Uterus (tissue), 4 donors: ENCODE measurements around the gene UBA52. TPM values are rescaled to one million over a fixed set of nuclear protein-coding genes. Genes with fewer than 3 reads are reported as not detected.

Source experiments
- DNase-seq, 2 donors: peaks; one replicate each; pipeline ENCODE4 v3.0.0-alpha.2; 2019 to 2020
- H3K27ac ChIP-seq, 2 donors: fragments of 200-600 bp; sonication (generic); 1 replicate in 1 of 2; 2 replicates in 1 of 2; pipeline ENCODE4 v1.5.1; 2016 to 2018
- H3K27me3 ChIP-seq, 2 donors: fragments of 200-600 bp; sonication (generic); one replicate each; pipeline ENCODE4 v1.5.1; 2018 to 2019; ENCODE audit warnings: control low read depth in 1 of 2
- H3K36me3 ChIP-seq, 2 donors: fragments of 200-600 bp; sonication (generic); one replicate each; pipeline ENCODE4 v1.5.1; 2019; ENCODE audit warnings: control low read depth in 1 of 2
- H3K4me1 ChIP-seq, 2 donors: fragments of 200-600 bp; sonication (generic); one replicate each; pipeline ENCODE4 v1.5.1; 2018 to 2019; ENCODE audit warnings: control low read depth in 1 of 2
- H3K4me3 ChIP-seq, 2 donors: fragments of 200-600 bp; sonication (generic); 1 replicate in 1 of 2; 2 replicates in 1 of 2; pipeline ENCODE4 v1.5.1; 2018 to 2019; ENCODE audit warnings: mild to moderate bottlenecking in 1 of 2
- H3K9me3 ChIP-seq, 2 donors: fragments of 200-600 bp; sonication (generic); one replicate each; pipeline ENCODE4 v1.5.1; 2019; ENCODE audit warnings: control low read depth in 1 of 2
- POLR2A ChIP-seq, 2 donors: fragments of 450-650 bp; IDR thresholded peaks; one replicate each; pipeline ENCODE4 v1.6.1; 2016; ENCODE audit warnings: antibody characterized with exemption in 2 of 2, mild to moderate bottlenecking in 1 of 2, moderate library complexity in 1 of 2
- intact Hi-C: fragments of 100-400 bp; cut with DNase I; formaldehyde crosslinking; loops from one replicate; pipeline ENCODE4 v1.15.1; 2023; ENCODE audit warnings: low total_unique reads
- total RNA-seq, 4 donors: library from RNA; depleted of rRNA in 3 of 4; stranded (reverse); fragments of >200 nt in 3 of 4; gene quantifications; one replicate each; pipeline versions ENCODE4 v1.1.0 to v1.2.4, GENCODE V29; 2014 to 2023
- TF ChIP-seq, protein P1 (sequence below), 4 experiments: fragments of 200-600 bp in 2 of 4; fragments of 450-650 bp in 2 of 4; sonication (generic) in 2 of 4; IDR thresholded peaks; one replicate each; pipeline ENCODE4 v1.5.1; 2016 to 2019; ENCODE audit warnings: antibody characterized with exemption in 4 of 4, mild to moderate bottlenecking in 2 of 4, moderate library complexity in 1 of 4
- donor health status: DM: yes; HTN: yes; CAD: no.

UBA52 gene
- total RNA-seq, 4 donors from 2014 or later = 295 to 1,369 (median 721) TPM

DNA sequence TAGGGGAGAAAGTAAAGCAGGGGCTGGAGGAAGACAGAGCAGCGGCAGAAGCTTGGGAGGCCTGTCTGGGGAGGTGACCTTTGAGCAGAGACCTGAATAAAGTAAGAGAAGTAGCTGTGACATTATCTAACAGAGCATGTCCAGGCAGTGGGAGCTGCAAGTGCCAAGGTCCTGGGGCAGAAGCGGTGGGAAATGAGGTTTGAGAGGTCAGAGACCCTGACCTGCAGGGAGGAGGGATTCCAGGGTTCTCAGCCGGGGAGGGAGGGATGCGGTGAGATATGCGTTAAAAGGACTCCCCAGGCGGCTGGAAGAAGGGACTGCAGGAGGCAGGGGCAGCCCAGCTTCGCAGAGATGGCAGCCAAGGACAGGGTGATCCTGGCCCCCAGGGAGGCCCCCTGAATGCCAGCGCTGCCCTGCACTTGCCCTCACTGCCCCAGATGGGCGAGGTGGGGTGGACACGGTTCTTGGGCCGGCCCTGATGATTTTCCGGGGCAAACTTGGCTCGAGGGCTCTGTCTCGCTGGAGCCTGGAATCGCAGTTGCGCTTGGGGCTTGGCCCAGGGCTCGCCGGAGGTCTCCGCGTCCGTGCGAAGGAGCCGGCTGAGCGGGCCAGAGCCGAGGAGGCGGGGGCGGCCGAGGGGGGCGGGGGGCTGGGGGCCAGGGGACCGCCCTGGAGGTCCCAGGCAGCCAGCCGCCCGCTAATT, 31.7 kb downstream of the UBA52 start:
- peaks cover 17 to 31% of the 10 kb centered on the region in 2 donors for H3K27me3 ChIP-seq
- no peak overlapping the region for H3K27ac ChIP-seq
- TF ChIP-seq POLR2A (IDR thresholded peaks at IDR 0.05) = no peak
- TF ChIP-seq, protein P1, sequence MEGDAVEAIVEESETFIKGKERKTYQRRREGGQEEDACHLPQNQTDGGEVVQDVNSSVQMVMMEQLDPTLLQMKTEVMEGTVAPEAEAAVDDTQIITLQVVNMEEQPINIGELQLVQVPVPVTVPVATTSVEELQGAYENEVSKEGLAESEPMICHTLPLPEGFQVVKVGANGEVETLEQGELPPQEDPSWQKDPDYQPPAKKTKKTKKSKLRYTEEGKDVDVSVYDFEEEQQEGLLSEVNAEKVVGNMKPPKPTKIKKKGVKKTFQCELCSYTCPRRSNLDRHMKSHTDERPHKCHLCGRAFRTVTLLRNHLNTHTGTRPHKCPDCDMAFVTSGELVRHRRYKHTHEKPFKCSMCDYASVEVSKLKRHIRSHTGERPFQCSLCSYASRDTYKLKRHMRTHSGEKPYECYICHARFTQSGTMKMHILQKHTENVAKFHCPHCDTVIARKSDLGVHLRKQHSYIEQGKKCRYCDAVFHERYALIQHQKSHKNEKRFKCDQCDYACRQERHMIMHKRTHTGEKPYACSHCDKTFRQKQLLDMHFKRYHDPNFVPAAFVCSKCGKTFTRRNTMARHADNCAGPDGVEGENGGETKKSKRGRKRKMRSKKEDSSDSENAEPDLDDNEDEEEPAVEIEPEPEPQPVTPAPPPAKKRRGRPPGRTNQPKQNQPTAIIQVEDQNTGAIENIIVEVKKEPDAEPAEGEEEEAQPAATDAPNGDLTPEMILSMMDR (IDR thresholded peaks at IDR 0.05) = no peak
- peaks cover 0 to 19% of the 10 kb centered on the region in 2 donors for H3K4me1 ChIP-seq
- H3K9me3 ChIP-seq = no peaks in the 10 kb centered on the region
- DNase-seq = no peak
- intact Hi-C loops = no loop called here
- no peak overlapping the region for H3K4me3 ChIP-seq
- H3K36me3 ChIP-seq = no peaks in the 10 kb centered on the region

DNA sequence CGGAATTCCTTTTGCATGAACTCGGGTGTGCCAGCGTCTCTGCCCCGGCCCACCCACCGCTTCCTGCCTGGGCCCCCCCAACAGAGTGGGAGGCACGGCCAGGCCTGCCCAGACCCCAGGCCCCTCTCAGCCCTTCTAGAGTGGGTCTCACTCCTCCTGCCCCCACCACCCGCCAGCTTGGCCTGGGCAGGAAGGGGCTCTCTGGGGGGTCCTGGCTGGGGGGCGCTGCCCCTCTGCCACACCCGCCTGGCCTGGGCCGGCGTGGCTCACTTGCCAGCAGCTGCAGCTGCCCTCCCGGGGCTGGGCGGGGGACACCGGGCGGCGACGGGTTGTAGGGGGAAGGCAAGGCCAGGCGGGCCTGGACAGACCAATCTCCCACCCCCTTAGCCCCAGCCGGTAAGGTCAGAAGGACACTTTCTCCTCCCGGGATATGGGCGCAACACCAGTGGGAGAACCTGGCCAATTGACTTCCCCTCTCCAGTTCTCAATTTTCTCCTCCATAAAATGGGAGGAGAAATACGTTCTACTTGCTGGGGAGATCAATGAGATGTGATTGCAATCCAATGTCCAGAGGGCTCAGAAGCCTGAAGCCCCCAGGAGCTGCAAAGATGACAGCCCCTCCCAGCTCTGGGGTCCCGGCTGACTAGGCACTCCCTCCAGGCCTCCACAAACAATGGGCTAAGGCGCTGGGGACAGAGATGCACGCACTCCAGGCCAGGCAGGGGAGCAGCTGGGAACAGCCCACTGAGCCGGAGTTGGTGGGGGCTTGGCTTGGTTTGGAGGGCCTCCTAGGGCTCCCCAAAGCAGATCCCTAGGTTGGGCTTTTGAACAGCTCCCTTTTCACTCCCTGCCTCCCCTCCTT, 32.5 kb downstream of the UBA52 start:
- DNase-seq = no peak
- Histone ChIP-seq H3K27ac (no peak overlapping the region), H3K36me3 (no peaks in the 10 kb centered on the region), H3K4me1 (peaks cover 0 to 19% of the 10 kb centered on the region in 2 donors), H3K27me3 (peaks cover 21 to 31% of the 10 kb centered on the region in 2 donors), H3K4me3 (no peak overlapping the region), H3K9me3 (no peaks in the 10 kb centered on the region)
- intact Hi-C loops = no loop called here
- TF ChIP-seq, protein P1 (IDR thresholded peaks at IDR 0.05) = no peak

DNA sequence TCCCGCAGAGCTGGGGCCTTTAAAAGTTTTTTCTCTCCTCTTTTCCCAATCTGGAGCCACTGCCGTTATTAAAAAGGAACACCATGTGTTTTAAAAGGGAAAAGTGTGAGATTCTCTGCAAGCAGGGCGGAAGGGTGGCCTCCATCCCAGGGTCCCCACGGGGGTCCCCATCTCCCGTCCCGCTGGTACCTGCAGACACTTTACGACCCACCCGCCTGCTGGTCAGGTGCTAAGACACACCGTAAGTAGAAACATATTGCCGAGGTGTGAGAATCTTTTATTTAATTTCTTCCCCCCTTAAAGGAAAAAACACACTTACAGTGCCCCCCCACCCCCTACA, 33.1 kb downstream of the UBA52 start:
- Histone ChIP-seq H3K4me1 (peaks cover 0 to 19% of the 10 kb centered on the region in 2 donors), H3K9me3 (no peaks in the 10 kb centered on the region), H3K36me3 (no peaks in the 10 kb centered on the region), H3K4me3 (no peak overlapping the region), H3K27me3 (peaks cover 27 to 35% of the 10 kb centered on the region in 2 donors), H3K27ac (no peak overlapping the region)
- intact Hi-C loops = no loop called here
- TF ChIP-seq, protein P1 (IDR thresholded peaks at IDR 0.05) = no peak
- no peak for TF ChIP-seq POLR2A (IDR thresholded peaks at IDR 0.05)
- no peak for DNase-seq

DNA sequence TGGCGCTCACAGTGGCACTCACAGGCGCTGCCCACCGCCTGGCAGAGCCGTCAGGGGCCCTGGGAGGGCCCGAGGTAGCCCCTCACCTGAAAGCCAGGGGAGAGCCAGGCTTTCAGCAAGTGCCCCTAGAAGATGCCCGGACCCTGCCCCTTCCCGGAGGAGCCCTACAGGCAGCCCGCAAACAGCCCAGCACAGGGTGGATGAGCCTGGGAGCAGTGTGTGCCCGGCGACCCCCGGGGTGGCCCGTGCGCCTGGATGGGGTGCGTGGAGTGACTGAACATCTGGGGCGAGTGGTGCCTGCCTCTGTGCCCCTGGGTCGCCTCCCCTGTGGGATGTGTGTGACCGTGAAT, 33.5 kb downstream of the UBA52 start:
- intact Hi-C loops = no loop called here
- H3K27ac ChIP-seq = no peak overlapping the region
- no peak for DNase-seq
- peaks cover 31 to 39% of the 10 kb centered on the region in 2 donors for H3K27me3 ChIP-seq
- peaks cover 0 to 19% of the 10 kb centered on the region in 2 donors for H3K4me1 ChIP-seq
- H3K36me3 ChIP-seq = no peaks in the 10 kb centered on the region
- no peak overlapping the region for H3K4me3 ChIP-seq
- no peak for TF ChIP-seq POLR2A (IDR thresholded peaks at IDR 0.05)
- TF ChIP-seq, protein P1 (IDR thresholded peaks at IDR 0.05) = no peak
- H3K9me3 ChIP-seq = no peaks in the 10 kb centered on the region
